ENCODE measurements around the gene CPED1. TPM values are rescaled to one million over a fixed set of nuclear protein-coding genes. Genes with fewer than 3 reads are reported as not detected.

CPED1 gene
- polyA plus RNA-seq, 6 donors from 2014 or later = 0.16 to 1.2 (median 0.39) TPM

GRCh38 chr7:121259826-121260225 lies 271.3 kb downstream of the CPED1 start:
- Mint-ChIP-seq H3K4me3 (no peak overlapping the region), H3K9me3 (peaks cover 3 to 12% (median 5%) of the 10 kb centered on the region in 7 donors)

GRCh38 chr7:121261207-121261884 lies 272.8 kb downstream of the CPED1 start:
- DNase-seq = no peak
- peaks cover 27 to 28% of the 10 kb centered on the region in 2 donors for H3K36me3 Mint-ChIP-seq
- peak overlapping the region in 1 of 6 donors; percentile 39 for H3K27ac Mint-ChIP-seq
- H3K27me3 Mint-ChIP-seq = no peaks in the 10 kb centered on the region
- no peak overlapping the region for H3K4me3 Mint-ChIP-seq
- no peak for ATAC-seq (ENCODE audit: low read depth in 2 of 2)
- peaks cover 27 to 29% (median 27%) of the 10 kb centered on the region in 3 donors for H3K4me1 Mint-ChIP-seq
- H3K9me3 Mint-ChIP-seq = peaks cover 0 to 6% (median 2%) of the 10 kb centered on the region in 7 donors

More at GRCh38 chr7:121259826-121260225, 271.3 kb downstream of the CPED1 start:
- peaks cover 22 to 38% (median 29%) of the 10 kb centered on the region in 3 donors for H3K4me1 Mint-ChIP-seq
- H3K36me3 Mint-ChIP-seq = peaks cover 14% of the 10 kb centered on the region in 2 donors
- H3K27ac Mint-ChIP-seq = peak overlapping the region in 2 of 6 donors; percentile 12 to 27
- DNase-seq (no peak), ATAC-seq (ENCODE audit: low read depth in 2 of 2) (no peak)
- no peaks in the 10 kb centered on the region for H3K27me3 Mint-ChIP-seq

- H3K27ac Mint-ChIP-seq = no peak overlapping the region
- H3K9me3 Mint-ChIP-seq = peaks cover 0 to 3% (median 0%) of the 10 kb centered on the region in 7 donors
- DNase-seq (no peak), ATAC-seq (ENCODE audit: low read depth in 2 of 2) (no peak)
- no peak overlapping the region for H3K4me3 Mint-ChIP-seq
- H3K27me3 Mint-ChIP-seq = no peaks in the 10 kb centered on the region
- H3K36me3 Mint-ChIP-seq = peaks cover 24 to 31% of the 10 kb centered on the region in 2 donors
- H3K4me1 Mint-ChIP-seq = peaks cover 20 to 22% (median 20%) of the 10 kb centered on the region in 3 donors
Measured at GRCh38 chr7:121262221-121262620, 273.7 kb downstream of the CPED1 start.

- H3K27me3 Mint-ChIP-seq = no peaks in the 10 kb centered on the region
- no peak for DNase-seq
- peaks cover 13 to 19% (median 15%) of the 10 kb centered on the region in 3 donors for H3K4me1 Mint-ChIP-seq
- peaks cover 0 to 3% (median 0%) of the 10 kb centered on the region in 7 donors for H3K9me3 Mint-ChIP-seq
- H3K36me3 Mint-ChIP-seq = peaks cover 24 to 31% of the 10 kb centered on the region in 2 donors
- H3K27ac Mint-ChIP-seq = no peak overlapping the region
- H3K4me3 Mint-ChIP-seq = no peak overlapping the region
- ATAC-seq (ENCODE audit: low read depth in 2 of 2) = no peak
Measured at GRCh38 chr7:121262969-121263368, 274.5 kb downstream of the CPED1 start.

GRCh38 chr7:121266307-121266894 lies 277.9 kb downstream of the CPED1 start:
- no peaks in the 10 kb centered on the region for H3K27me3 Mint-ChIP-seq
- H3K9me3 Mint-ChIP-seq = peaks cover 0 to 3% (median 0%) of the 10 kb centered on the region in 7 donors
- H3K4me1 Mint-ChIP-seq = peaks cover 14 to 19% (median 16%) of the 10 kb centered on the region in 3 donors
- H3K4me3 Mint-ChIP-seq = no peak overlapping the region
- H3K27ac Mint-ChIP-seq = no peak overlapping the region
- ATAC-seq (ENCODE audit: low read depth in 2 of 2) = no peak
- peaks cover 24 to 31% of the 10 kb centered on the region in 2 donors for H3K36me3 Mint-ChIP-seq
- no peak for DNase-seq

- H3K36me3 Mint-ChIP-seq = peaks cover 26 to 29% of the 10 kb centered on the region in 2 donors
- H3K27me3 Mint-ChIP-seq = no peaks in the 10 kb centered on the region
- DNase-seq (no peak), ATAC-seq (ENCODE audit: low read depth in 2 of 2) (no peak)
- peaks cover 12 to 19% (median 18%) of the 10 kb centered on the region in 3 donors for H3K4me1 Mint-ChIP-seq
- no peak overlapping the region for H3K4me3 Mint-ChIP-seq
- peak overlapping the region in 2 of 6 donors; percentile 12 to 39 for H3K27ac Mint-ChIP-seq
- H3K9me3 Mint-ChIP-seq = peaks cover 0 to 3% (median 0%) of the 10 kb centered on the region in 7 donors
Measured at GRCh38 chr7:121267612-121268011, 279.1 kb downstream of the CPED1 start.

- H3K27me3 Mint-ChIP-seq = no peaks in the 10 kb centered on the region
- peaks cover 17 to 24% (median 24%) of the 10 kb centered on the region in 3 donors for H3K4me1 Mint-ChIP-seq
- no peak for DNase-seq
- no peak overlapping the region for H3K27ac Mint-ChIP-seq
- peaks cover 22 to 27% of the 10 kb centered on the region in 2 donors for H3K36me3 Mint-ChIP-seq
- H3K9me3 Mint-ChIP-seq = peaks cover 0 to 3% (median 0%) of the 10 kb centered on the region in 7 donors
- ATAC-seq (ENCODE audit: low read depth in 2 of 2) = no peak
- no peak overlapping the region for H3K4me3 Mint-ChIP-seq
Measured at GRCh38 chr7:121269798-121270197, 281.3 kb downstream of the CPED1 start.

- Mint-ChIP-seq H3K27me3 (no peaks in the 10 kb centered on the region), H3K4me1 (peaks cover 17 to 19% (median 17%) of the 10 kb centered on the region in 3 donors), H3K4me3 (no peak overlapping the region), H3K27ac (peak overlapping the region in 1 of 6 donors; percentile 15), H3K36me3 (peaks cover 14 to 15% of the 10 kb centered on the region in 2 donors), H3K9me3 (peaks cover 0 to 3% (median 0%) of the 10 kb centered on the region in 7 donors)
- DNase-seq (no peak), ATAC-seq (ENCODE audit: low read depth in 2 of 2) (no peak)
Measured at GRCh38 chr7:121271098-121271497, 282.6 kb downstream of the CPED1 start.

GRCh38 chr7:121271916-121272315 lies 283.4 kb downstream of the CPED1 start:
- no peak for DNase-seq

GRCh38 chr7:121272676-121273075 lies 284.2 kb downstream of the CPED1 start:
- no peak overlapping the region for H3K27ac Mint-ChIP-seq
- no peak overlapping the region for H3K4me3 Mint-ChIP-seq
- ATAC-seq (ENCODE audit: low read depth in 2 of 2) (no peak), DNase-seq (no peak)
- H3K4me1 Mint-ChIP-seq = peaks cover 22 to 32% (median 26%) of the 10 kb centered on the region in 3 donors
- H3K27me3 Mint-ChIP-seq = no peaks in the 10 kb centered on the region
- H3K36me3 Mint-ChIP-seq = peaks cover 18 to 22% of the 10 kb centered on the region in 2 donors
- H3K9me3 Mint-ChIP-seq = peaks cover 0 to 3% (median 0%) of the 10 kb centered on the region in 7 donors

More at GRCh38 chr7:121271916-121272315, 283.4 kb downstream of the CPED1 start:
- Mint-ChIP-seq H3K27me3 (no peaks in the 10 kb centered on the region), H3K27ac (no peak overlapping the region), H3K36me3 (peaks cover 12 to 14% of the 10 kb centered on the region in 2 donors), H3K4me1 (peaks cover 20 to 24% (median 21%) of the 10 kb centered on the region in 3 donors), H3K9me3 (peaks cover 0 to 3% (median 0%) of the 10 kb centered on the region in 7 donors), H3K4me3 (no peak overlapping the region)
- no peak for ATAC-seq (ENCODE audit: low read depth in 2 of 2)

GRCh38 chr7:121273467-121274167 lies 285.1 kb downstream of the CPED1 start:
- Mint-ChIP-seq H3K9me3 (peaks cover 0 to 3% (median 0%) of the 10 kb centered on the region in 7 donors), H3K27me3 (no peaks in the 10 kb centered on the region), H3K36me3 (peaks cover 23 to 28% of the 10 kb centered on the region in 2 donors), H3K4me1 (peaks cover 23 to 32% (median 26%) of the 10 kb centered on the region in 3 donors), H3K4me3 (no peak overlapping the region), H3K27ac (no peak overlapping the region)
- ATAC-seq (ENCODE audit: low read depth in 2 of 2) (no peak), DNase-seq (no peak)

GRCh38 chr7:121274467-121274866 lies 286.0 kb downstream of the CPED1 start:
- Mint-ChIP-seq H3K4me3 (no peak overlapping the region), H3K27ac (peak overlapping the region in 1 of 6 donors; percentile 59), H3K36me3 (peaks cover 28% of the 10 kb centered on the region in 2 donors), H3K9me3 (peaks cover 0 to 3% (median 0%) of the 10 kb centered on the region in 7 donors), H3K4me1 (peaks cover 25 to 35% (median 25%) of the 10 kb centered on the region in 3 donors), H3K27me3 (no peaks in the 10 kb centered on the region)
- no peak for DNase-seq
- ATAC-seq (ENCODE audit: low read depth in 2 of 2) = no peak

- no peak overlapping the region for H3K4me3 Mint-ChIP-seq
- no peak for DNase-seq
- peaks cover 28 to 31% of the 10 kb centered on the region in 2 donors for H3K36me3 Mint-ChIP-seq
- peaks cover 23 to 33% (median 29%) of the 10 kb centered on the region in 3 donors for H3K4me1 Mint-ChIP-seq
- H3K27ac Mint-ChIP-seq = peak overlapping the region in 1 of 6 donors; percentile 24
- no peaks in the 10 kb centered on the region for H3K27me3 Mint-ChIP-seq
- H3K9me3 Mint-ChIP-seq = no peaks in the 10 kb centered on the region
- no peak for ATAC-seq (ENCODE audit: low read depth in 2 of 2)
Measured at GRCh38 chr7:121275204-121275603, 286.7 kb downstream of the CPED1 start.
